ENCODE results near the gene ZNF341.

Gene ZNF341

GRCh38 chr20:33766686-33767085 lies 34.9 kb downstream of the ZNF341 start:
- in situ Hi-C loops (cut with MboI; ENCODE audit: low sequenced_read_pairs) = no loop called here

GRCh38 chr20:33767777-33768138 lies 36.0 kb downstream of the ZNF341 start:
- in situ Hi-C loops (cut with MboI; ENCODE audit: low sequenced_read_pairs) = no loop called here

- in situ Hi-C loops (cut with MboI; ENCODE audit: low sequenced_read_pairs) = no loop called here
Observed at GRCh38 chr20:33769043-33769442, 37.2 kb downstream of the ZNF341 start.

GRCh38 chr20:33770005-33770404 lies 38.2 kb downstream of the ZNF341 start:
- in situ Hi-C loops (cut with MboI; ENCODE audit: low sequenced_read_pairs) = no loop called here

- in situ Hi-C loops (cut with MboI; ENCODE audit: low sequenced_read_pairs) = no loop called here
Observed at GRCh38 chr20:33771938-33772337, 40.1 kb downstream of the ZNF341 start.

- in situ Hi-C loops (cut with MboI; ENCODE audit: low sequenced_read_pairs) = no loop called here
Observed at GRCh38 chr20:33772439-33772838, 40.6 kb downstream of the ZNF341 start.

GRCh38 chr20:33773412-33774089 lies 41.8 kb downstream of the ZNF341 start:
- in situ Hi-C loops (cut with MboI; ENCODE audit: low sequenced_read_pairs) = no loop called here

- in situ Hi-C loops (cut with MboI; ENCODE audit: low sequenced_read_pairs) = no loop called here
Observed at GRCh38 chr20:33777816-33778215, 46.0 kb downstream of the ZNF341 start.

- in situ Hi-C loops (cut with MboI; ENCODE audit: low sequenced_read_pairs) = no loop called here
Observed at GRCh38 chr20:33781133-33781532, 49.3 kb downstream of the ZNF341 start.

GRCh38 chr20:33781945-33782344 lies 50.1 kb downstream of the ZNF341 start:
- in situ Hi-C loops (cut with MboI; ENCODE audit: low sequenced_read_pairs) = no loop called here

GRCh38 chr20:33783256-33783655 lies 51.5 kb downstream of the ZNF341 start:
- in situ Hi-C loops (cut with MboI; ENCODE audit: low sequenced_read_pairs) = no loop called here

GRCh38 chr20:33783818-33784217 lies 52.0 kb downstream of the ZNF341 start:
- in situ Hi-C loops (cut with MboI; ENCODE audit: low sequenced_read_pairs) = no loop called here

- in situ Hi-C loops (cut with MboI; ENCODE audit: low sequenced_read_pairs) = no loop called here
Observed at GRCh38 chr20:33784225-33784624, 52.4 kb downstream of the ZNF341 start.

GRCh38 chr20:33785503-33785902 lies 53.7 kb downstream of the ZNF341 start:
- in situ Hi-C loops (cut with MboI; ENCODE audit: low sequenced_read_pairs) = no loop called here

GRCh38 chr20:33787253-33787891 lies 55.6 kb downstream of the ZNF341 start:
- in situ Hi-C loops (cut with MboI; ENCODE audit: low sequenced_read_pairs) = no loop called here

GRCh38 chr20:33788351-33789049 lies 56.7 kb downstream of the ZNF341 start:
- in situ Hi-C loops (cut with MboI; ENCODE audit: low sequenced_read_pairs) = no loop called here

GRCh38 chr20:33789109-33789857 lies 57.5 kb downstream of the ZNF341 start:
- in situ Hi-C loops (cut with MboI; ENCODE audit: low sequenced_read_pairs) = no loop called here

GRCh38 chr20:33789858-33790182 lies 58.0 kb downstream of the ZNF341 start:
- in situ Hi-C loops (cut with MboI; ENCODE audit: low sequenced_read_pairs) = no loop called here

GRCh38 chr20:33790566-33790965 lies 58.8 kb downstream of the ZNF341 start:
- in situ Hi-C loops (cut with MboI; ENCODE audit: low sequenced_read_pairs) = no loop called here

- in situ Hi-C loops (cut with MboI; ENCODE audit: low sequenced_read_pairs) = no loop called here
Observed at GRCh38 chr20:33791021-33791420, 59.2 kb downstream of the ZNF341 start.

GRCh38 chr20:33791540-33791939 lies 59.7 kb downstream of the ZNF341 start:
- in situ Hi-C loops (cut with MboI; ENCODE audit: low sequenced_read_pairs) = no loop called here
